Neuron (in vitro differentiated cells): ENCODE measurements around the gene OSBPL2.

Source experiments
- H2AFZ ChIP-seq: one replicate; pipeline ENCODE4 v1.6.1; 2013; ENCODE audit warnings: low read depth, mild to moderate bottlenecking, inconsistent platforms, low read length, moderate library complexity
- H3K27me3 ChIP-seq: one replicate; pipeline ENCODE4 v1.6.1; 2013; ENCODE audit warnings: low read length; ENCODE audit not compliant: insufficient read depth
- H3K36me3 ChIP-seq: one replicate; pipeline ENCODE4 v1.6.1; 2013; ENCODE audit warnings: low read length; ENCODE audit not compliant: insufficient read depth
- H3K4me1 ChIP-seq: one replicate; pipeline ENCODE4 v1.6.1; 2013; ENCODE audit warnings: low read length; ENCODE audit not compliant: insufficient read depth
- H3K4me3 ChIP-seq: 2 replicates; pipeline ENCODE4 v1.5.1; 2013; ENCODE audit warnings: mild to moderate bottlenecking, low read length, moderate library complexity
- H3K9me3 ChIP-seq: one replicate; pipeline ENCODE4 v1.6.1; 2013; ENCODE audit warnings: low read length

The OSBPL2 gene

DNA sequence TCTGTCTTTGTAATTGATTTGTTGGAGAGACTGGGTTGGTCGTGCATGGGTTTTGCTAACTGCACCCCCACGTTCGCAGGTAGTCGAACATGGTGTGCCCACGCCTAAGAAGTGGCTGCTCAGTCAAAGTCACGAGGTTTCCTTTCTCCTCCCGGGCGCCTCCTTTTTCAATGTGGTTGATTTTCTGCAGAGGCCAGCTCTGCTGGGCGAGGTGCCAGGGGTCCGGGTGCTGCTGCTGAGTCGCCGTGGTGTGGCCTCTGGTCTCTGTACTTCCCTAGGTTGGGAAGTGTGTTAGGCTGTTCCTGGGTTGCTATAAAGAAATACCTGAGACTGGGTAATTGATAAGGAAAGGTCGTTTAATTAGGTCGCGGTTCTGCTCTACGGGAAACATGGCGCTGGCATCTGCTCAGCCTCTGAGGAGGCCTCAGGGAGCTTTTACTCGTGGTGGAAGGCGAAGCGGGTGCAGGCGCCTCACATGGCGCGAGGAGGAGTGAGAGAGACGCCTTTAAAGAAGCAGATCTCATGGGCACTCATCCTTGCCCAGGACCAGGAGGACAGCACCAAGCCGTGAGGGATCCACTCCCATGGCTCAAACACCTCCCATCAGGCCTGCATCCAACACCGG, 14.1 kb downstream of the OSBPL2 start:
- no peak overlapping the region for H2AFZ ChIP-seq
- no peaks in the 10 kb centered on the region for H3K27me3 ChIP-seq
- H3K4me3 ChIP-seq: no peak overlapping the region
- peaks cover 9% of the 10 kb centered on the region for H3K9me3 ChIP-seq
- H3K36me3 ChIP-seq: peaks cover 17% of the 10 kb centered on the region
- H3K4me1 ChIP-seq: no peaks in the 10 kb centered on the region

DNA sequence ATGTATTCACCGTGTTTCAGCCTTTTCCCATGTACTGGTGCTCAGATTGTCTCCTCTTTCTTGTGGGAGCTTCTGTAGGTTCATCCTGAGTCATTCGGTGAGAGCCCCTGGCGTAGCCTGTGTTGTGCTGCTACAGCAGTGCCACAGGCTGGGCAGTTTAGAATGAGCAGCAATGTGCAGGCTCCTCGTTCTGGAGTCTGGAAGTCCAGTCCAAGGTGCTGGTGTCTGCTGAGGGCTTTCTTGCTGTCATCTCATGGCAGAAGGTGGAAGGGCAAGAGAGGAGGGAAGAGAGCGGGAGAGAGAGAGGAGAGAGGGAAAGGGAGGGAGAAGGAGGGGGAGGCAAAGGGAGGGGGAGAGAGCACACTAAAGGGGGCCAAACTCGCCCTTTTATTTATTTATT, 15.1 kb downstream of the OSBPL2 start:
- Histone ChIP-seq H3K4me1 (no peaks in the 10 kb centered on the region), H3K9me3 (peaks cover 9% of the 10 kb centered on the region), H3K4me3 (no peak overlapping the region), H2AFZ (no peak overlapping the region), H3K36me3 (peaks cover 18% of the 10 kb centered on the region), H3K27me3 (no peaks in the 10 kb centered on the region)

DNA sequence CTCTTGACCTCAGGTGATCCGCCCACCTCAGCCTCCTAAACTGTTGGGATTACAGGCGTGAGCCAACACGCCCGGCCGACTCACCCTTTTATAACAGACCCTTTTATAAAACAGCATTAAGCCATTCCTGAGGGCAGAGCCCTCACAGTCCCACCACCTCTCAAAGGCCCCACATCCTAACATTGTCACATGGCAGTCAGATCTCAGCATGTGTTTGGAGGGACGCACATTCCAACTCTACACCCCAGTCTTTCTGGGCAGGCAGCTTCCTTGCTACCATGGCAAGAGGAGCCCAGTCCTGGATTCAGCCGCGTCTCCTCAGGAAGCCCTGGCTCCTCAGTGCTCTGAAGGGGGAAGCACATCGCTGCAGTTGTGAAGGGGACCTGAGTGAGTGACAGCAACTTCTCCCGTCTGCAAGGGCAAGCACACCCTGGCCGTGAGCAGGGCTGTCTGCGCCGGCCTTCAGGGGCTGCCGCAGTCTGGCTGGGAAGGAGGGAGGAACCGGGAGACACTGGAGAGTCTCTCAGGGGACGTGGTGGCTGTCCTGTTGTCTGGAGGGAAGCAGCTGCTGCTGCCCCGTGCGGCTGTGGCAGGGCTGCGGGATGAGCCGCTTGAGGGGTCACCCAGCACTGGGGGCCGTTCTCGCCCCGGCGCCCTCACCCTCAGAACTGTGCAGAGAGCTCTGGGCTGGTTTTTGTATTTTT, 15.9 kb downstream of the OSBPL2 start:
- Histone ChIP-seq H3K27me3 (no peaks in the 10 kb centered on the region), H3K4me1 (no peaks in the 10 kb centered on the region), H3K9me3 (peaks cover 9% of the 10 kb centered on the region), H3K4me3 (no peak overlapping the region), H3K36me3 (peaks cover 22% of the 10 kb centered on the region), H2AFZ (no peak overlapping the region)

DNA sequence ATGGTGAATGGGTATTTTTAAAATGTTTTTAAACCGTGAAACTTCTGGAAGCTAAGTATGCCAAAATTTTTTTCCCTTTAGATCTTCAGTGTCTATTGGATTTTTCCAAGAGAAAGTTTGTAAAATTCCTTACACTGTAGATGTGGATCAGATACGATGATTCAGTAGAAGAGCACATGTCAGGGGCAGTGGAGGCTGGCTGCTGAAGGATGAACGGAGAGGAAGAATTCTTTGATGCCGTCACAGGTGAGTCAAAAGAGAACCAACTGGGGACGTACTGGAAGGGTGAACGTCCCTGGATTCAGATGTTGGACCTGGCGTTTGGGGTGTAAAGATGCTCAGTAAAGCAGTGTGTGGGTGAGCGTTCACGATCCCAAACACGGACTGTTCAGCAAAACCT, 17.7 kb downstream of the OSBPL2 start:
- no peaks in the 10 kb centered on the region for H3K27me3 ChIP-seq
- peaks cover 9% of the 10 kb centered on the region for H3K9me3 ChIP-seq
- peaks cover 38% of the 10 kb centered on the region for H3K36me3 ChIP-seq
- H3K4me3 ChIP-seq: no peak overlapping the region
- H3K4me1 ChIP-seq: no peaks in the 10 kb centered on the region
- no peak overlapping the region for H2AFZ ChIP-seq

DNA sequence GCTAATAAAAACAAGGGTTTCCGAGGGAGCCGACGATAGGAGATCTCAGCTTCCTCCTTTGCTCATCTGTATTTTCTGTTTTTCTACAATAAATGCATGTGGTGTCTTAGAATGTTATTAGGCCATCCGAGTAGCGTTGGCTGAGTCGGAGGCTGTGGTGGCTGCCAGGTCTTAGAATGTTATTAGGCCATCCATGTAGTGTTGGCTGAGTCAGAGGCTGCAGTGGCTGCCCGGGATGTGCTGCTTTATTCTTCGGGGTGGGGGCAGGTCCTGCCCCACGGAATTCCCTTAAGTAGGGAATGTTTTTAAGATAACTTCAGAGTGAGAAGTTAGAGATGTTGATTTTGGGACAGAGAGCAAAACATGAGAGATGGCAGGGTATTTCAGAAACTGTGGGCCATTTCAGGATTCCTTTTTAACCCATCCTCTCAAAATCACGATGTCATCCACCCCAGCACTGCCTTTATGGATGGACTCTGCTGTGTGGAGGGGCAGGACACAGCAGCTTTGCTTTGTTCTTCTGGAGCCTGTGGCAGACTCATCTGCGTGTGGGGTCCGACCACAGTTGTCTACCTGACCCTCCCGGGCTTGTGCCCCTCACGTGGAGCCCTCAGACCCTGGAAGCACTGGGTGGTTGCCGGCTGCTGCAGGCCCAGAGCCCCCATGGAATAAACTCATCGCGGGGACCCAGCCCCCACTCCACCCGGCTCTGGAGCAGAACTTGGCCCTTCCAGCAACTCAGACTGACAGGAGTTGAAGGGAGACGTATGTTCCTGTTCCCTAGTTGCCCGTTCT, 20.4 kb downstream of the OSBPL2 start:
- no peaks in the 10 kb centered on the region for H3K4me1 ChIP-seq
- no peaks in the 10 kb centered on the region for H3K27me3 ChIP-seq
- peaks cover 9% of the 10 kb centered on the region for H3K9me3 ChIP-seq
- H3K36me3 ChIP-seq: peaks cover 62% of the 10 kb centered on the region
- H2AFZ ChIP-seq: no peak overlapping the region
- H3K4me3 ChIP-seq: no peak overlapping the region

DNA sequence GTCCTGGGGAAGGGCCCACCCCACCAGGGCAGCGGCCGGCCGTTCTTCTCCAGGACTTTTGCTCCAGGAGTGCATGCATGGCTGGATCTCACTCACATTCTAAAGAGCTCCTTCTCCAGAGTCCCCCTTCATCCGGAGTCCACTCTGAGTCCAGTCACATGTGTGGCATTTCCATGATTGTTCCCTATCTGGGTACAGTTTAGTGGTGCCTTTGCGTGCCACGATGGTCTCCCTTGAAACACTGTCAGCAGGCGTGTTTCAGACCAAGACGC, 20.9 kb downstream of the OSBPL2 start:
- Histone ChIP-seq H2AFZ (no peak overlapping the region), H3K36me3 (peaks cover 63% of the 10 kb centered on the region), H3K4me3 (no peak overlapping the region), H3K9me3 (peaks cover 10% of the 10 kb centered on the region), H3K27me3 (no peaks in the 10 kb centered on the region), H3K4me1 (no peaks in the 10 kb centered on the region)

DNA sequence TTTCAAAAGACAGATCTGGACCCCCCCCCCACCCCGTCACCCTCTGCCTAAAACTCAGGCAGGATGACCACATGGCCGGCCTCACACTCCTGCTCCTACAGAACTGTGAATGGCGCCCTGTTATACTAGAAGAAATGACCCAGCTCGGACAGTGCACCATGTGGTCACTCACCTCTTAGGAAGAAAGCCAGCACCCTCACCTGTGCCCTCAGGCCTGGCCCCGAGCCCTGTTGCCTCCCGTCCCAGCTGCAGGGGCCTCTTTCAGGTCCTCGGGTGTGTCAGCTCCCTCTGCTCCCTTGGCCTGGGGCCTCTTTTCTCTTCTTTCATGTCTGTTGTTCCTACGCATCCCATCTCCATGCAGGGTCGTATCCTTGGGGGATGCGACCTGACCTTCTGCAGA, 23.7 kb downstream of the OSBPL2 start:
- no peaks in the 10 kb centered on the region for H3K4me1 ChIP-seq
- H2AFZ ChIP-seq: no peak overlapping the region
- no peaks in the 10 kb centered on the region for H3K27me3 ChIP-seq
- H3K4me3 ChIP-seq: no peak overlapping the region
- peaks cover 15% of the 10 kb centered on the region for H3K9me3 ChIP-seq
- H3K36me3 ChIP-seq: peaks cover 75% of the 10 kb centered on the region

DNA sequence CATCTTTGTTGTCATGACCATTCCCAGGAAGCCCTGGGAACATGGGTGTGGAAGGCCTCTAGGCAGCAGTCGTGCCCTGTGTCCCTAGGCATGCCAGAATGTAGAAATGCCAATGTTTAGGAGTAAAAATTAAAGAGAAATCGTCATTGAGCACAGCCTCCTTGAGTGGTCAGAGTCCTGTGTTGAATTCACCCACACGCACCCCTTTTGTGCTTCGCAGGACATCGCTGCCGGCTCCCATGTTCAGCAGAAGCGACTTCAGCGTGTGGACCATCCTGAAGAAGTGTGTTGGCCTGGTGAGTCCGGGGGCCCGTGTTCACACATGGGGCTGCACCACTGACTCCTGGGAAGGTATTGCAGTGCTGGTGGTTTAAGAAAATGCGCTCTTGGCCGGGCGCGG, 25.1 kb downstream of the OSBPL2 start:
- Histone ChIP-seq H3K4me1 (no peaks in the 10 kb centered on the region), H3K36me3 (peaks cover 70% of the 10 kb centered on the region), H3K9me3 (peaks cover 15% of the 10 kb centered on the region), H3K27me3 (no peaks in the 10 kb centered on the region), H3K4me3 (no peak overlapping the region), H2AFZ (no peak overlapping the region)

DNA sequence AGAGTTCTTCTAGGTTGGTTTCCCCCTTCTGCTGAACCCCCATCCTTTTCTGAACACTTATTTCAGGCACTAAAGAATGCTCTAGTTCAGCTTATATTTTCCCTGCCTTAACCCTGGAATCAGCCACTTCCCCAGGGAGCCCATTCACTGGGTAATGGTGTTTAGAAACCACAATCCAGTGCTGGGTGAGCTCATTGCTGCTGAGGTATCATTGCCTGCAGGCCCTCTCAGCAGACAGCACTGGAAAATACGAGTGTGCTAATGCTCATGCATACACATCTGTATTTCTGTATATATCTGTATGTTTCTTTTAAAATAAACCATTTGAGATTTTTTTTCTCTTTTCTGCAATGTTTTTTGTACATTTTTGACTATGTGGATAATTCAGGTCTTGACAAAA, 27.0 kb downstream of the OSBPL2 start:
- Histone ChIP-seq H3K9me3 (peaks cover 15% of the 10 kb centered on the region), H3K4me1 (no peaks in the 10 kb centered on the region), H3K4me3 (no peak overlapping the region), H3K36me3 (peaks cover 54% of the 10 kb centered on the region), H2AFZ (no peak overlapping the region), H3K27me3 (no peaks in the 10 kb centered on the region)

DNA sequence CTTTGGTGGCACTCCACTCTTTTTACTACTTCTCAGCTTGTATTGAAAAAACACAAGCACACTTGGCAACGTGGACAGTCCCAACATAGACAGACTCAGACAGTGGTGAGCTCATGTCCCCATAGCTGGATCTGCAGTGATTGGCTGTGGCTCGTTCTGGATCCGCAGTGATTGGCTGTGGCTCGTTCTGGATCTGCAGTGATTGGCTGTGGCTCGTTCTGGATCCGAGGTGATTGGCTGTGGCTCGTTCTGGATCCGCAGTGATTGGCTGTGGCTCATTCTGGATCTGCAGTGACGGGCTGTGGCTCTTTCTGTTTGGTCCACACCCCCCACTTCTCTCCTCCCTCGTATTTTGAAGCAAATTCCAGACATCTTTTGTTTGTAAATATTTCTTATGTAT, 28.0 kb downstream of the OSBPL2 start:
- H3K27me3 ChIP-seq: no peaks in the 10 kb centered on the region
- H3K36me3 ChIP-seq: peaks cover 47% of the 10 kb centered on the region
- no peaks in the 10 kb centered on the region for H3K4me1 ChIP-seq
- H3K4me3 ChIP-seq: no peak overlapping the region
- H2AFZ ChIP-seq: no peak overlapping the region
- peaks cover 15% of the 10 kb centered on the region for H3K9me3 ChIP-seq

DNA sequence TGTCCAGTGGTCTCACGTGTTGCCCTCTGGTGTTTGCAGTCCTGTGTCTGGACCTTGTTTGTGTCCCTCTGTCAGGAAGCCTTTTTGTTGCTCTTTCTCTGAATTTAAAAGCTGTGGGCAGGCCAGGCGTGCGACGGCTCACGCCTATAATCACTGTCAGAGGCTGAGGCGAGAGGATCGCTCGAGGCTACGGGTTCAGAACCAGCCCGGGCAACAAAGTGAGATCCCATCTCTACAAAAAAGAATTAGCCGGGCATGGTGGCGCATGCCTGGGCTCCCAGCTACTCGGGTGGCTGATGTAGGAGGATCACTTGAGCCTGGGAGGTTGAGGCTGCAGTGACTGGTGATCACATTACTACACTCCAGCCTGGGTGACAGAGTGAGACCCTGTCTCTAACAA, 28.5 kb downstream of the OSBPL2 start:
- Histone ChIP-seq H3K36me3 (peaks cover 44% of the 10 kb centered on the region), H2AFZ (no peak overlapping the region), H3K4me3 (no peak overlapping the region), H3K4me1 (no peaks in the 10 kb centered on the region), H3K27me3 (no peaks in the 10 kb centered on the region), H3K9me3 (peaks cover 15% of the 10 kb centered on the region)

DNA sequence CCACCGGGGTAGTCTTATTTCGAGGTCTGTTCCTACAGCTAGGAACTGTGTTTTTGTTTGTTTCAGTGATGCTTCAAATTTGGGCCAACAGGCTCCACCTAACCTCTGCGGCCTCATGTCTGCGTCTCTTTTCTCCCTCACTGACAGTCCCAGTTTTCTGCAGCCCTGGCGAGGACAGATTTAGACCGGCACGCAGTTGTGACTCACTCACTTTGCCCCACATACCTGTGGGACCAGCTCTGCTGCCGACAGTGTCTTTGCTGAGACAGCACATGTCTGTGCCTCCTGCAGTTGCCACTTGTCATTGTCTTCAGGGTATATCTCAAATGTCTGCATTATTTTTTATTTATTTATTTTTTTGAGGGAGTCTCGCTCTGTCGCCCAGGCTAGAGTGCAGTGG, 29.2 kb downstream of the OSBPL2 start:
- H3K4me1 ChIP-seq: no peaks in the 10 kb centered on the region
- H3K27me3 ChIP-seq: no peaks in the 10 kb centered on the region
- H3K4me3 ChIP-seq: no peak overlapping the region
- peaks cover 15% of the 10 kb centered on the region for H3K9me3 ChIP-seq
- peaks cover 44% of the 10 kb centered on the region for H3K36me3 ChIP-seq
- H2AFZ ChIP-seq: no peak overlapping the region

DNA sequence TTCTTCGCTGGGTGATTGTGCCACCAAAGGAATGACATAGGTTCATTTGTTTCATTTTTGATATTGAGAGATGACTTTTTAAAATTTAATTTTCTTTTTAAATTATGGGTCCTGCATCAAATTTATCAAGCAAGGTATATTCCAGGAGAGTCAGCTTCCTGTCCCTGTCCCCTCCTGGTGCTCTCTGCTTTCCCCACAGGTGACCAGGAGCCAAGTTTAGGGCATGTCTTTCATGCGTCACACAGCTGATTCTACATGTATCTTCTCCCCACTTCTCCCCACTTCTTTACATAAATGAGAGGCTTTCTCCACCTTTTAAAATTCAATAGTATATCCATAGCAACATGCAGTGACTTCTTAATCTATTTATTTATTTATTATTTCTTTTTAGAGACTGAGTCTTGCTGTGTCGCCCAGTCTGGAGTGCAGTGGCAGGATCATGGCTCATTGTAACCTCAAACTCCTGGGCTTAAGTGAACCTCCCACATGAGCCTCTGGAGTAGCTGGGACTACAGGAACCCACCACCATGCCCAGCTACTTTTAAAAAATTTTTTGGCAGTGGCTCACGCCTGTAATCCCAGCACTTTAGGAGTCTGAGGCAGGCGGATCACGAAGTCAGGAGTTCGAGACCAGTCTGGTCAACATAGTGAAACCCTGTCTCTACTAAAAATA, 30.0 kb downstream of the OSBPL2 start:
- Histone ChIP-seq H3K4me3 (no peak overlapping the region), H3K27me3 (no peaks in the 10 kb centered on the region), H3K36me3 (peaks cover 43% of the 10 kb centered on the region), H3K4me1 (no peaks in the 10 kb centered on the region), H2AFZ (no peak overlapping the region), H3K9me3 (peaks cover 15% of the 10 kb centered on the region)
